SHP77 (cell line): Measurements from ENCODE around the gene NIPBL.
"Not testable (repeated sequence)": the region's sequence is repeated elsewhere in the genome, so short reads cannot be mapped to it uniquely, and the experiment has no call there.

ENCODE experiments used
- DNase-seq, 2 experiments: peaks; one replicate each; lab custom pipeline; 2025; lab: John Stamatoyannopoulos, UW

Gene NIPBL

GRCh38 chr5:36877667-36878391 lies 1.3 kb downstream of the NIPBL start:
- peak; percentile 15 to 20 for DNase-seq

DNA sequence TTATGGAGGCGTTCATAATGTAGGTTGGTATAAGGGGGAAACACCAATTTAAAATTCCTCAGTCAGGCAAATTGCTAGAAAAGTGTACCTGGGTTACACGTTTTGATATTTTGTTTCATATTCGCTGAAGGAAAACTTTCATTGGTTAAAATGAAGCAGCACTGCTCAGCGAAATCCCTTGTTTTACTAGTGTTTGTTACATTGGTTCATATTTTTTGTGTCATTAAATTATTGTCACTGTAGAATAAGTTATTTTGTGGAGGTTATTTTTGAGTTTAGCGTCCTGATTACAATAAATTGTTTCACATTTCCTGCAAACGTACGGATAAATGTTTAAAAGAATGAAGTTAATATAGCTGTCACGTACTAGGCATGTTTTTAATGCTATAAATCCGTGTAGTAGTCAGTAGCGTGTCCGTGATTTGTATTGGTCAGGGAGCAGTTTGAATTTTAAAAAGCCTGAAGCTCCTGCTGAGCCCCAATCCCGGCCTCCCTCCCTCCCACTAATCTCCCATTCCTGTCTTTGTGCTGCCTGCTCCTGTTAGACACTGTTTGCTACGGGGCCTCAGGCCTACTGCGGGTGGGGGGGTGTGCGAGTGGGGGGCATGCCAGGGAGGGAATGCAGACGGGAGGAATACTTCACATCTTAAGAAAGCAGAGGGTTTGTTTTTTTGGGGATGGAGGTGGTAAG lies 2.0 kb downstream of the NIPBL start:
- DNase-seq, result peak; percentile 6 to 49

- DNase-seq, result no peak
Observed at GRCh38 chr5:36879274-36880033, 2.9 kb downstream of the NIPBL start.

DNA sequence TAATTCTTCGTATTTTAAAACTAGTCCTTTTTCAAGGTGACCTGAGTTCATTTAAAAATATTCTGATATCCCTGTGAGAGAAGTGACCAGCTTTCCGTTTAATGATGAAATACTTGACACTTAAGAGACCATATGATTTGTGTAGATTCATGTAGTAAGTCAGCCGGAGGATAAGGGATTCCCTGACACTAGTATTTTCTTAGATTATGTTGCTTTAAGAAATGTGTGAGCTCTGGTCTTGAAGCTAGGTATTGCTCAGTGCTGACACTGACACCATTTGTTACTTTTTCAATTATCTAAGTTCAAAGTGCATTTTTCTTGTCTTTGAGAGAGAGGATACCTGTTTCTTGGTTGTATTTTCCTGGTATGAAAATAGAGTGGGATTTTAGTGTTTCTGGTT lies 4.2 kb downstream of the NIPBL start:
- no peak for DNase-seq

DNA sequence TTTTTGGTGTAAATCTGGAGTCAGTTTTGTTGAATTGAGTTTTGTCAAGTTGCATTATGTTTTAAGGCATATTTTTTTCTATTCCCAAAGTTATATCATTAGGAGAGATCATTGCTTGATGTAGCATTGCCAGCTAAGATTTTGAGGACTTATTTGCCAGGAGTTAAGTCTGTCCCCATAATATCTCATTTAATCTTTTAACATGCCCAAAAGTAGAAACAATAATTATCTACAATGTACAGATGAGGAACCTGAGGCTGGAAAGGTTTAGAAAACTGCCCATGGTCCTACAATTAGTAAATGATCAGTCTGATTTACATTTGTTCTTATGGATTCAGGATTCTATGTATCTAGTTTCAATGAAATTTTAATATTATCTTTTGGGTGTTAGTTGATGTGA lies 4.7 kb downstream of the NIPBL start:
- DNase-seq, result no peak

GRCh38 chr5:36881807-36882206 lies 5.2 kb downstream of the NIPBL start:
- DNase-seq, result no peak

GRCh38 chr5:36882250-36882649 lies 5.7 kb downstream of the NIPBL start:
- no peak for DNase-seq

- no peak for DNase-seq
Observed at GRCh38 chr5:36883894-36884462, 7.4 kb downstream of the NIPBL start.

GRCh38 chr5:36885149-36885548 lies 8.6 kb downstream of the NIPBL start:
- no peak for DNase-seq

DNA sequence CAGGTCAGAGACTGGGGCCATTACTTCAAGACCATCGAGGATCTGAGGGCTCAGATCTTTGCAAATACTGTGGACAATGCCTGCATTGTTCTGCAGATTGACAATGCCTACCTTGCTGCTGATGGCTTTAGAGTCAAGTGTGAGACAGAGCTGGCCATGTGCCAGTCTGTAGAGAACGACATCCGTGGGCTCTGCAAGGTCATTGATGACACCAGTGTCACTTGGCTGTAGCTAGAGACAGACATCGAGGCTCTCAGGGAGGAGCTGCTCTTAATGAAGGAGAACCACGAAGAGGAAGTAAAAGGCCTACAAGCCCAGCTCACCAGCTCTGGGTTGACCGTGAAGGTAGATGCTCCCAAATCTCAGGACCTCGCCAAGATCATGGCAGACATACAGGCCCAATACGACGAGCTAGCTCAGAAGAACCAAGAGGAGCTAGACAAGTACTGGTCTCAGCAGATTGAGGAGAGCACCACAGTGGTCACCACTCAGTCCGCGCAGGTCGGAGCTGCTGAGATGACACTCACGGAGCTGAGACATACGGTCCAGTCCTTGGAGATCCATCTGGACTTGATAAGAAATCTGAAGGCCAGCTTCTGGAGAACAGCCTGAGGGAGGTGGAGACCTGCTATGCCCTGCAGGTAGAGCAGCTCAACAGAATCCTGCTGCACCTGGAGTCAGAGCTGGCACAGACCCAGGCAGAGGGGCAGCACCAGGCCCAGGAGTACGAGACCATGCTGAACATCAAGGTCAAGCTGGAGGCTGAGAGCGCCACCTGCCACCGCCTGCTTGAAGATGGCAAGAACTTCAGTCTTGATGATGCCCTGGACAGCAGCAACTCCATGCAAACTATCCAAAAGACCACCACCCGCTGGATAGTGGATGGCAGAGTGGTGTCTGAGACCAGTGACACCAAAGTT lies 9.3 kb downstream of the NIPBL start:
- DNase-seq, result peak in 1 of 2 experiments; percentile 3

DNA sequence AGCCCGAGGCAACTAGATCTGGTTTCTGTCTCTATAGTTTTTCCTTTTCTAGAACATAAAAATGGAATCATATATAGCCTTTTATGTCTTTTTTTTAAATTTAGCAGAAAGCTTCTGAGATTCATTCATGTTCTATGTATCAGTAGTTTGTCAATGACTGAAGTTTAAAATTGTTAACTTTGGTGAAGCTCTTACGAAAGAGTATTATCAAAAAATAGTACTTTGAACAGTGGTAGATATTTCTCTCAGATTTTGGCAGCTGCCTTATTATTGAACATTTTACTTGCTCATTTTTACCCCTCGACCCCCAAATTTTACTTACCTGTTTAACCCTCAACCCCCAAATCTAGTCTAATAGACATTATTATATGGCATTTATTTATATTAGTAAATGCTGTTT lies 10.2 kb downstream of the NIPBL start:
- no peak for DNase-seq

DNA sequence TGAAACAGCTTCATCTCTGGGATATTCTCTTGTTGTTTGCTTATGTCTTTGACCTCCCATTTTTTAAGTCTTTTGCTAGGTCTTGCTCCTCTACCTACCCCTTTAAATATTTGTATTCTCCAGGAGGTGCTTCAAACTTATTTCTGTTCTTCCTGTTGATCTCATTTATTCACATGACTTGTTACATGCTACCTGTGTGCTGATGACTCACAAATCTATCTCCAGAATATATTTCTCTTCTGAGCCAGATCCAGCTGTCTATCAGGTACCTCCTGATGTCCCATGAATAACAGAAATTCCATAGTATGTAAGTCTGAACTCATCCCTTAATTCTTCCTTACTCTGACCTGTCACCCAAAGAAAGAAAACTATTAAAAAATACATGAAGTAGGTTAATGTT lies 11.0 kb downstream of the NIPBL start:
- no peak for DNase-seq

DNA sequence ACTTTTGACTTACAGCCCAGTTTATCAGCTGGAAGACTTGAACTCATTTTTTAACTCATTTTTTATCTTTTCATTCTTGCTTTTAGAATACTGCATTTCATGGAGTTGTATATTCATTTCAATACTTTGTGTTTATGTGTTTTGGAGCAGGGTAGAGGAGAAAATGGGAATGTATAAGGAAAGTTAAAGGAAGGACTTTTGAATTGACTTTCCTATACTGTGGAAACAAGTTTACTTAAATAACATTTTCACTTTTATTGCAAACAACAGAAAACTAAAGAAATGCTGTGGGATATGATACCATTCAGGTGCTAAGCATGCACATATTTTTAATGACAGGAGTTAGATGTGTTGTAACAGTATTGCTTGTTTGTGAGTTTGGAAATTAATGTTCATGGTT lies 11.7 kb downstream of the NIPBL start:
- DNase-seq, result no peak

DNA sequence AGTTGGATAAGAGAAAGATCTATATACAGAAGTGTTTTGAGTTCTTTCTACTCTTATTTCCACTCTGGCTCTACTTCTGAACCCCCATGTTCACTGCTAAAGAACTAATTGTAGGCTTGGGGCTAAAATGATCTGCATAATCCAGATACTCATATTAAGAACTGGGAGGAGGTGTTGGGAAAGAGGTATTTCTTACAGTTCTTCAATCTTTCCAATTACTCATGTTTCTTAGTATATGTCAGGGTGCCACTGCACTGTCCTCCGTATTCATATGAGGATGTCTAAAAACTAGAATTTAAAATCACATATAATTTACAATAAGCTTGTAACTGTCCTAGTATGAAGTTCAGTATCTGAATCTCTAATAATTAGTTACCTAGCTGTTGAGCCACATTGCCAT lies 12.7 kb downstream of the NIPBL start:
- DNase-seq, result no peak

- no peak for DNase-seq
Observed at GRCh38 chr5:36891266-36891665, 14.7 kb downstream of the NIPBL start.

- DNase-seq, result not testable (repeated sequence)
Observed at GRCh38 chr5:36892085-36892830, 15.7 kb downstream of the NIPBL start.

DNA sequence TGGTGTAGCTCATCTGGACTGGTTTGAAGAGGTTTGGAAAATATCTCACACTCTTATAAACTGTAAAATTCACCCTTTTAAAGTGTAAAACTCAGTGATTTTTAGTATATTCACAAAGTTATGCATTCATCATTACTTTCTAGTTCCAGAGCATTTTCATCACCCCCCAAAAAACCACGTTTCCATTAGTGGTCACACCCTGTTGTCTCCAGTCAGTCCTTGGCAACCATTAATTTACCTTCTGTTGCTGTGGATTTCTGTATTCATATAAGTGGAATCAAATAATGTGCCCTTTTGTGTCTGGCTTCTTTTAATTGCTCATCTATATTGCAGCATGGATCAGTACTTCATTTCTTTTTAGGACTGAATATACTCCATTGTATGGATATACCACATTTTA lies 18.4 kb downstream of the NIPBL start:
- no peak for DNase-seq

DNA sequence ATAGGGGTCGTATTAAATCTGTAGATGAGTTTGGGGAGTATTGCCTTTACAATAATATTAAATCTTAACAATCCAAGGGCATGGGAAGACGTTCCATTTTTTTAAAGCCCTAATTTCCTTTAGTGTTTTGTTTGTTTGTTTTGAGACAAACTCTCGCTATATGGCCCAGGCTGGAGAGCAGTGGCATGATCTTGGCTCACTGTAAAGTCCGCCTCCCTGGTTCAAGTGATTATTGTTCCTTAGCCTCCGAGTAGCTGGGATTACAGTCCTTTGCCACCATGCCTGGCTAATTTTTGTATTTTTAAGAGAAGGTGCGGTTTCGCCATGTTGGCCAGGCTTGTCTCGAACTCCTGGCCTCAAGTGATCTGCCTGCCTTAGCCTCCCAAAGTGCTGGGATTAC lies 19.9 kb downstream of the NIPBL start:
- no peak for DNase-seq

DNA sequence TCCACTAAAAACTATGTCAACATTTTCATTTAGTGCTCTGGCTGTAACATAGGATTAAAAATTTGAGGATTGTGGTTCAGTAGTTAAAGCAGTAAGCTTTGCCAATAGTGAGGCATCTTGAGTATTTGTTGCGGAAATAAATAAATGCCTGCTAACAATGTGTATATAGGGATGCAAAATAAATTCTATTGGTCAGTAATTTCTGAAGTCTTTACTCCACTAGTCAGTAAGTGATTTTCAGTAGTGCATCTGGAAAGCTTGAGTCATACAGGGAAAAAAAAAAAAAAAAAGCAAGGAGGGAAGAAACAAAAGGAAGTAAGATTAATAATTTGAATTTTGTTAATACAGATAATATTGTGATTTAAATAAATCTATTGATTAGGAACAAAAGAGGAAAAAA lies 21.0 kb downstream of the NIPBL start:
- no peak for DNase-seq

- DNase-seq, result no peak
Observed at GRCh38 chr5:36899860-36900259, 23.3 kb downstream of the NIPBL start.

DNA sequence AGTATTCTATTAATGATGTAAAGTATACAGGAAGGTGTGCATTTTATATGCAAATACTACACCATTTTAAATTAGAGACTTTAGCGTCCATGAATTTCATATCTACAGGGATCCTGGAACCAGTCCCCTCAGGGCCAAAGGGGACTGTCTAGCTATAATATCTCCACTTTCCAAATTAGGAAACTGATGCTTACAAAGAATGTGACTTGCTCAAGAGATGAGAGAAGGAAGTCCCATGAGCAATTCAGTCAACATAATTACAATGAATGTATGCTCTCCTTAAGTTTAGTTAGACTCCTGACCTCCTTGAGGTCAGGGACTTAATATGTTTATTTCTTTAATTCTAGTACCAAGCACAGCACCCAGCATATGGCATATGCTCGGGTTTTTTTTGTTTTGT lies 23.7 kb downstream of the NIPBL start:
- no peak for DNase-seq
